ENCODE data around the gene ANKMY1. TPM values are rescaled to one million over a fixed set of nuclear protein-coding genes. Genes with fewer than 3 reads are reported as not detected.
A peak's percentile ranks its signal among the peaks of the same experiment; 100 is the strongest.

Gene ANKMY1
- total and polyA plus RNA-seq, 12 donors = 1.9 to 15.6 (median 5.3) TPM

DNA sequence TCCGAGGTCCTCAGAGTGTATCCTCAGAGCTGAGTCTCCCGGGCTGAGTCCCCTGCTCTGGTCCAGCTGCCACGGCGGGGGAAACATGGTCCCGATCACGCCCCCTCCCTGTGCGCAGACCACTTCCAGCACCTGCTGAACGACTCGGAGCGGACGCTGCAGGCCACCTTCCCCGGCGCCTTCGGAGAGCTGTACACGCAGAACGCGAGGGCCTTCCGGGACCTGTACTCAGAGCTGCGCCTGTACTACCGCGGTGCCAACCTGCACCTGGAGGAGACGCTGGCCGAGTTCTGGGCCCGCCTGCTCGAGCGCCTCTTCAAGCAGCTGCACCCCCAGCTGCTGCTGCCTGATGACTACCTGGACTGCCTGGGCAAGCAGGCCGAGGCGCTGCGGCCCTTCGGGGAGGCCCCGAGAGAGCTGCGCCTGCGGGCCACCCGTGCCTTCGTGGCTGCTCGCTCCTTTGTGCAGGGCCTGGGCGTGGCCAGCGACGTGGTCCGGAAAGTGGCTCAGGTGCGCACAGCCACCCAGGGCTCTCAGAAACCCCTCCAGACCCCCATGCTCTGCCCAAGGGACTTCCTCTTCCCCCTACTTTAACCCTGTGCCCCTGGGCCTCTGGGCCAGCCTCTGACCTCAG, 95.6 kb downstream of the ANKMY1 start:
- 92 to 95% methylated on average over 41 of the region's 41 CpGs for WGBS, 2 donors
- H3K4me3 ChIP-seq = no peak overlapping the region
- peaks cover 0 to 31% (median 10%) of the 10 kb centered on the region in 9 donors for H3K4me1 ChIP-seq
- no peaks in the 10 kb centered on the region for H3K9me3 ChIP-seq
- ATAC-seq (no peak), DNase-seq (peak in 1 of 2 donors; percentile 15)
- no peak overlapping the region for H3K27ac ChIP-seq
- TF ChIP-seq, protein P1, sequence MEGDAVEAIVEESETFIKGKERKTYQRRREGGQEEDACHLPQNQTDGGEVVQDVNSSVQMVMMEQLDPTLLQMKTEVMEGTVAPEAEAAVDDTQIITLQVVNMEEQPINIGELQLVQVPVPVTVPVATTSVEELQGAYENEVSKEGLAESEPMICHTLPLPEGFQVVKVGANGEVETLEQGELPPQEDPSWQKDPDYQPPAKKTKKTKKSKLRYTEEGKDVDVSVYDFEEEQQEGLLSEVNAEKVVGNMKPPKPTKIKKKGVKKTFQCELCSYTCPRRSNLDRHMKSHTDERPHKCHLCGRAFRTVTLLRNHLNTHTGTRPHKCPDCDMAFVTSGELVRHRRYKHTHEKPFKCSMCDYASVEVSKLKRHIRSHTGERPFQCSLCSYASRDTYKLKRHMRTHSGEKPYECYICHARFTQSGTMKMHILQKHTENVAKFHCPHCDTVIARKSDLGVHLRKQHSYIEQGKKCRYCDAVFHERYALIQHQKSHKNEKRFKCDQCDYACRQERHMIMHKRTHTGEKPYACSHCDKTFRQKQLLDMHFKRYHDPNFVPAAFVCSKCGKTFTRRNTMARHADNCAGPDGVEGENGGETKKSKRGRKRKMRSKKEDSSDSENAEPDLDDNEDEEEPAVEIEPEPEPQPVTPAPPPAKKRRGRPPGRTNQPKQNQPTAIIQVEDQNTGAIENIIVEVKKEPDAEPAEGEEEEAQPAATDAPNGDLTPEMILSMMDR (IDR thresholded peaks at IDR 0.05) = no peak
- intact Hi-C loops (cut with DNase I) = no loop called here
- H3K36me3 ChIP-seq = peaks cover 0 to 36% (median 9%) of the 10 kb centered on the region in 9 donors
- no peaks in the 10 kb centered on the region for H3K27me3 ChIP-seq

DNA sequence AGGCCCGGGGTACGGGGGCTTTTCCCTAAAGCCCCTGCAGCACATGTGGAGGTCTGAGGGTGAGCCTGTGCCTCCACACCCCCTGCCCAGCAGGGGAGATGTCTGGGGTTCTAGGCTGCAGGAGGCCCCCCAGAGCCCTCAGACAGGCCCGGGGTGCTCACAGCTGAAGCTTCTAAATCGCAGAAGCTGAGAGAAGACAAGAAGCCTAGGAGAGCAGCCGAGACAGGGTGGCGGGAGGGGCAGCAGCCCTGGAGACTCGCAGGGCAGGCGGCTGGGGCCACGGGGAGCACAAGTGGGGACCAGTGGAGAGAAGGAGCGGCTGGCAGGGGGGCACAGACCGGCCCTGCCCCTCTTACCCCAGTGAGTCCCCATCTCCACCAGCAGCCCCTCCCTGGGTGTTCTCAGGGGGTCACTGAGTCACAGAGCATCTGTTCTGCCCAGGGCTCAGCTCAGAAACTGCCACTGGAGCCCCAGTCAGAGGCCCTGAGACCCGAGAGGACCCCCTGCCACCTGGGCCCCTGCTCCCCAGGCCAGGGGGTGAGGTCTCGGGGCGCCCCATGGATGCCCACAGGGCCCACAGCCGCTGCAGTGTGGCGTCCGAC, 96.2 kb downstream of the ANKMY1 start:
- intact Hi-C loops (cut with DNase I) = no loop called here
- Histone ChIP-seq H3K4me3 (no peak overlapping the region), H3K4me1 (peaks cover 0 to 33% (median 7%) of the 10 kb centered on the region in 9 donors), H3K27me3 (peaks cover 0 to 5% (median 0%) of the 10 kb centered on the region in 7 donors), H3K27ac (no peak overlapping the region), H3K36me3 (peaks cover 0 to 36% (median 9%) of the 10 kb centered on the region in 9 donors), H3K9me3 (no peaks in the 10 kb centered on the region)
- DNase-seq (peak in 1 of 2 donors; percentile 5), ATAC-seq (no peak)
- TF ChIP-seq, protein P1 (IDR thresholded peaks at IDR 0.05) = no peak
- WGBS, 2 donors = 92 to 95% methylated on average over 17 of the region's 17 CpGs

DNA sequence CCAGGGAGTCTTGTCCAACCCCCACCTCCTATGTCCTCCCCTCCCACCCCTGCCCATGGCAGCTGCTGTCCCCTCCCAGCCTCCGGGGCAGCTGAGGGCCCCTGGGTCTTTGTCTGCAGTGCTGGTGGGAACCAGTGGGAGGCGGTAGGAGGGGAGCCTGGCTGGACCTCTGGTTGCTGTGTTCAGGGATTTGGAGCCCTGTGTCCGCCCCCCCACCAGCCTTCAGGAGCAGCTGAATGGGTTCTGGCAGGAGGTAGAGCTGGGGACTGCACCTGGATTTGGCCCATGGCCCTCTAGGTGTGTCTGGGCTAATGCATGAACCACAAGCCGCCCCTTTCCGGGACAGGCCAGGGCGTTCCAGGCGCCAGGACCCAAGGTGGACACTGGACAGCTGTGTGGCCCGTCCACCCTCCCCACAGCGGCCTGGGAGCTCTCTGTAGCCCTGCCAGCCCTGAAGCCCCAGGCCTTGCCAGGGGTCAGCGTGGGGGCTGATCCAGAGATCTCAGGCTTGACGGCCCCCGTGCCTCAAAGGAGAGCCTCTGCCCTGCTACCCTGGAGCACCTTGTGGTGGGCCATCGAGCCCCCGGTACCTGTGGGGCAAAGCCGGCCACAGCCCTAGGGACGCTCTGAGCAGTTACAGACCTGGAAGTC, 96.9 kb downstream of the ANKMY1 start:
- 91 to 95% methylated on average over 16 of the region's 16 CpGs for WGBS, 2 donors
- H3K36me3 ChIP-seq = peaks cover 0 to 36% (median 9%) of the 10 kb centered on the region in 9 donors
- H3K4me1 ChIP-seq = peaks cover 0 to 33% (median 3%) of the 10 kb centered on the region in 9 donors
- no peaks in the 10 kb centered on the region for H3K9me3 ChIP-seq
- H3K4me3 ChIP-seq = no peak overlapping the region
- DNase-seq (peak in 1 of 2 donors; percentile 10), ATAC-seq (no peak)
- peaks cover 0 to 12% (median 0%) of the 10 kb centered on the region in 7 donors for H3K27me3 ChIP-seq
- H3K27ac ChIP-seq = no peak overlapping the region
- intact Hi-C loops (cut with DNase I) = no loop called here
- TF ChIP-seq, protein P1 (IDR thresholded peaks at IDR 0.05) = no peak

DNA sequence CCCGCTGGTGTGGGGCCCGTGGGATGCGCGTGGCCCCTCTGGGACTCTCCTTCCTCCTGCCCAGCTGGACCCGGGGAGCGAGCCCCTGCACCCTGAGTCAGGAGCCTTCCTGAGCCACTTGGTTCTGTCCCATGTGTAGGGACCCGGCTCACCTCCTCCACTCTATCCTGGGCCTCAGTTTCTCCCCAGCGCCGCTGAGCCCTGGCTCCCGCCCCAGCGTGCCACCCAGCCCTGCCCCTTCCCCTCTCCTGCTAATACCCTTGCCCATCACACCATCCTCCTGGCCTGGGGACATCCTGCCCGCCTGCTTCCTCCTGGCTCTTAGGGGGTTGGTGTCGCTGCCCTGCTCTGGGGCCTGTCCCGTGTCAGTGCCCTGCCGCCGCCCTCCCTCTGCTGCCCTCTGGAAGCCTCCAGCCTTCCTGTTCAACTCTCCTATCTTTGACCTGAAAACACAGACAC, 97.5 kb downstream of the ANKMY1 start:
- peaks cover 3 to 34% (median 6%) of the 10 kb centered on the region in 9 donors for H3K4me1 ChIP-seq
- 89 to 91% methylated on average over 16 of the region's 16 CpGs for WGBS, 2 donors
- DNase-seq = peak in 1 of 2 donors; percentile 8
- H3K27ac ChIP-seq = no peak overlapping the region
- TF ChIP-seq, protein P1 (IDR thresholded peaks at IDR 0.05) = no peak
- peaks cover 0 to 18% (median 6%) of the 10 kb centered on the region in 7 donors for H3K27me3 ChIP-seq
- no peak overlapping the region for H3K4me3 ChIP-seq
- H3K9me3 ChIP-seq = no peaks in the 10 kb centered on the region
- no peak for ATAC-seq
- H3K36me3 ChIP-seq = peaks cover 0 to 33% (median 6%) of the 10 kb centered on the region in 9 donors
- intact Hi-C loops (cut with DNase I) = no loop called here
